Endothelial cell (in vitro differentiated cells): ENCODE results near the gene IL36A. TPM values are rescaled to one million over a fixed set of nuclear protein-coding genes. Genes with fewer than 3 reads are reported as not detected.

Experiments used
- DNase-seq: peaks from one replicate; pipeline ENCODE4 v3.0.0; 2021; ENCODE audit warnings: low spot score
- H3K27ac Mint-ChIP-seq: one replicate; pipeline ENCODE4 v1.8.0; 2021; ENCODE audit warnings: mixed read lengths, inconsistent platforms; ENCODE audit not compliant: unreplicated experiment
- H3K27me3 Mint-ChIP-seq: one replicate; pipeline ENCODE4 v1.8.0; 2021; ENCODE audit warnings: mild to moderate bottlenecking, moderate library complexity, mixed read lengths, inconsistent platforms; ENCODE audit not compliant: unreplicated experiment
- H3K36me3 Mint-ChIP-seq: one replicate; pipeline ENCODE4 v1.8.0; 2021; ENCODE audit warnings: mild to moderate bottlenecking, low read depth, mixed read lengths, inconsistent platforms; ENCODE audit not compliant: unreplicated experiment
- H3K4me1 Mint-ChIP-seq: one replicate; pipeline ENCODE4 v1.8.0; 2021; ENCODE audit warnings: mild to moderate bottlenecking, mixed read lengths, inconsistent platforms; ENCODE audit not compliant: unreplicated experiment
- H3K4me3 Mint-ChIP-seq: one replicate; pipeline ENCODE4 v1.8.0; 2021; ENCODE audit warnings: mild to moderate bottlenecking, mixed read lengths, inconsistent platforms; ENCODE audit not compliant: unreplicated experiment
- H3K9me3 Mint-ChIP-seq: one replicate; pipeline ENCODE4 v1.8.0; 2021; ENCODE audit warnings: mixed read lengths, inconsistent platforms; ENCODE audit not compliant: unreplicated experiment
- CTCF ChIP-seq: fragments of 200-600 bp; sonication (generic); IDR thresholded peaks from one replicate; pipeline ENCODE4 v1.5.0; 2021; ENCODE audit warnings: antibody characterized with exemption; ENCODE audit not compliant: unreplicated experiment
- total RNA-seq: library from RNA; stranded (reverse); fragmentation: NEBNext Ultra II Directional; extraction: Animal tissue kit (Norgen Biotek cat#: 25700); gene quantifications from one replicate; pipeline ENCODE4 v1.2.1, GENCODE V29; 2021; ENCODE audit not compliant: unreplicated experiment

Gene IL36A
- total RNA-seq, 1 donor from 2014 or later, result not detected

DNA sequence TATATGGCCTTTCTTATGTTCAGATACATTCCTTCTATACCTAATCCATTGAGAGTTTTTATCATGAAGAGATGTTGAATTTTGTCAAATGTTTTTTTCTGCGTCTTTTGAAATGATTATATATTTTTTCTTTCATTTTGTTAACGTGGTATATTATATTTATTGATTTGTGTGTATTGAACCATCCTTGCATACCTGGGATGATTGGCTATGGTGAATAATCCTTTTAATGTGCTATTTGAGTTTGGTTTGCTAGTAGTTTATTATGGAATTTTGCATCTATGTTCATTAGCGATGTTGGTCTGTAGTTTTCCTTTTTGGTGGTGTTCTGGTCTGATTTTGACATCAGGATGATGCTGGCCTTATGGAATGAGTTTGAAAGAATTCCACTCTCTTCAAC, 15.6 kb upstream of the IL36A start:
- H3K9me3 Mint-ChIP-seq, result no peaks in the 10 kb centered on the region
- H3K4me3 Mint-ChIP-seq, result no peak overlapping the region

GRCh38 chr2:112993831-112994230, 11.4 kb upstream of the IL36A start:
- Mint-ChIP-seq H3K27me3 (peaks cover 5% of the 10 kb centered on the region), H3K36me3 (peaks cover 5% of the 10 kb centered on the region), H3K9me3 (no peaks in the 10 kb centered on the region), H3K4me1 (no peaks in the 10 kb centered on the region), H3K4me3 (no peak overlapping the region), H3K27ac (no peak overlapping the region)
- no peak for DNase-seq
- no peak for TF ChIP-seq CTCF

More for the DNA sequence above, 15.6 kb upstream of the IL36A start:
- TF ChIP-seq CTCF, result no peak
- Mint-ChIP-seq H3K27ac (no peak overlapping the region), H3K4me1 (no peaks in the 10 kb centered on the region), H3K36me3 (no peaks in the 10 kb centered on the region), H3K27me3 (no peaks in the 10 kb centered on the region)
- no peak for DNase-seq

- no peak for DNase-seq
- H3K27ac Mint-ChIP-seq, result no peak overlapping the region
- peaks cover 5% of the 10 kb centered on the region for H3K27me3 Mint-ChIP-seq
- H3K36me3 Mint-ChIP-seq, result peaks cover 8% of the 10 kb centered on the region
- no peaks in the 10 kb centered on the region for H3K4me1 Mint-ChIP-seq
- no peak for TF ChIP-seq CTCF
- H3K9me3 Mint-ChIP-seq, result no peaks in the 10 kb centered on the region
- no peak overlapping the region for H3K4me3 Mint-ChIP-seq
Observed at GRCh38 chr2:112994648-112995047, 10.6 kb upstream of the IL36A start.

GRCh38 chr2:112995346-112995920, 9.8 kb upstream of the IL36A start:
- DNase-seq, result no peak
- H3K27me3 Mint-ChIP-seq, result peaks cover 5% of the 10 kb centered on the region
- no peaks in the 10 kb centered on the region for H3K4me1 Mint-ChIP-seq
- H3K27ac Mint-ChIP-seq, result no peak overlapping the region
- no peak for TF ChIP-seq CTCF
- peaks cover 4% of the 10 kb centered on the region for H3K9me3 Mint-ChIP-seq
- peaks cover 9% of the 10 kb centered on the region for H3K36me3 Mint-ChIP-seq
- H3K4me3 Mint-ChIP-seq, result no peak overlapping the region

- no peak overlapping the region for H3K4me3 Mint-ChIP-seq
Observed at GRCh38 chr2:112996635-112997034, 8.6 kb upstream of the IL36A start.

More at GRCh38 chr2:112996635-112997034, 8.6 kb upstream of the IL36A start:
- no peak for DNase-seq
- Mint-ChIP-seq H3K9me3 (peaks cover 4% of the 10 kb centered on the region), H3K27ac (no peak overlapping the region), H3K4me1 (no peaks in the 10 kb centered on the region), H3K27me3 (peaks cover 8% of the 10 kb centered on the region), H3K36me3 (peaks cover 9% of the 10 kb centered on the region)
- no peak for TF ChIP-seq CTCF
